GM18511 (cell line): ENCODE results near the gene TTBK1.

Experiments used
- ATAC-seq: cut with Tn5 transposase; IDR thresholded peaks from one replicate; pipeline ENCODE4 v1.9.1; 2021; ENCODE audit warnings: mild to moderate bottlenecking, moderate library complexity; ENCODE audit not compliant: unreplicated experiment

The TTBK1 gene

DNA sequence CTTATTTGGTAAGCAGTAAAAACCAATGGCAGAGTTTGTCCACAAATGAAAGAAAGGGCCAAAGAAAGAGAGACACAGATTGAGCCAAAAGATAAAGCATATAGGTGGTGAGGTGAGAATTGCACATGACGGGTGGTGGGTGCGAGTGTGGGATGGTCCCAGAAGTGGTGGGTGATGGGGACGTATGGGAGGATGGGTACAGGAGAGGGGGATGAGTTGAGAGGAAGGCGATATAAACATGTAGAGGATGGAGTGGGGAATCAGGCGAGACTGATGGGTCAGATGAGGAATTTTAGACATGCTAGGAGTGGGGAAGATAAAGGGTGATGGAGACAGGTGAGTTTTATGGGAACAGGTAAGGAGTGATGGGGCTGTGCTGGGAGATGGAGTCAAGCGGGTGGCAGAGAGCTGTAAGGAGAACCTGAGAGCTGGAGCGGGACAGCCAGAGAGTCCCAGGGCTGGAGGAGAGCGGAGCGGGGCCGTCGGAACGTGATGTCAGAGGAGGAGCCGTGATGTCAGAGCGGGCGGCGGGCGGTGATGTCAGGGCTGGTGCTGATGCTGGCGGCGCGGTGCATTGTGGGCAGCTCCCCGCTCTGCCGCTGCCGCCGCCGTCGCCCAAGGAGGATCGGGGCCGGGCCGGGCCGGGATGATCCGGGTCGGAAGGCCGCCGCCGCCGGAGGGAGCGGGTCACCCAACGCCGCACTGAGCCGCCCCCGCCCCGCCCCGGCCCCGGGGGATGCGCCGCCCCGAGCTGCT, at the start of gene TTBK1:
TTBK1 (plus strand) TSS at position 574 of the 756 bp plus-strand sequence. CDS start 3,180 bp downstream, outside the sequence.
- no peak for ATAC-seq

DNA sequence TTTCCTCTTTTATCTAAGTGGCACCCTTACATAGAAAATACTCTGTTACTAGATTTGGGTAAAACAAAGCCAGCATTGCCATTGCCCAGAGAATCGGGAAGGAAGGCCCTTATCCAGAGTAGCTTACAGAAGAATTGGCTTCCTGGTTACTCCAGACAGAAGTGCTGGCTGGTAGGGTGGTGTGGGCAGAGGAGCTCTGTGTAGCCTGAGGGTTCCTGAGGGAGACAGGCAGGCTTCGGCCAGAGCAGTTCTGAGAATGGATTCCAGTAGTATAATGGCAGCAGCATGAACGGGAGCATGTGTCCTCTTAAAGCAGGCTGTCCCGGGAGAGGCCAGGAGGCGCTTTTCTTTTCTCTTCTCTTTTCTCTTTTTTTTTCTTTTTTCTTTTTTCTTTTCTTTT, 49.4 kb upstream of the TTBK1 start:
- ATAC-seq: no peak

DNA sequence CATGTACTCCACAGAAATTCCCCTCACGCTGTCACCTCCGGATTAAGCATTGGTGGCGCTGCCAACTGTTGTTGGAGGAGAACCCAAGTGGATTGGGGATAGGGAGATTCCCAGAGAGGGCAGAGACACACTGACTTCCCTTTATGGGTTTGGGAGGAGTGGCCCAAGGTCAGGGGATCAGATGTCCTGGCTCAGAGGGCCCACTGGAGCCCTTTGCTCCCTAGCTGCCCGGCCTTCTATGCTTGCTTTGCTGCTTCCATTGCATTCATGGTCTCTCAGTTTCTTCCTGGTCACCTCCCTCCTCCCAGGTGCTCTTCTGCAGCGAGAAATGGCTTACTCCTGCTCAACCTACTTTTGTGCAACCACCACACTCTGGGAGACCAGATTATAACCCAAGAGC, 46.9 kb upstream of the TTBK1 start:
- no peak for ATAC-seq

DNA sequence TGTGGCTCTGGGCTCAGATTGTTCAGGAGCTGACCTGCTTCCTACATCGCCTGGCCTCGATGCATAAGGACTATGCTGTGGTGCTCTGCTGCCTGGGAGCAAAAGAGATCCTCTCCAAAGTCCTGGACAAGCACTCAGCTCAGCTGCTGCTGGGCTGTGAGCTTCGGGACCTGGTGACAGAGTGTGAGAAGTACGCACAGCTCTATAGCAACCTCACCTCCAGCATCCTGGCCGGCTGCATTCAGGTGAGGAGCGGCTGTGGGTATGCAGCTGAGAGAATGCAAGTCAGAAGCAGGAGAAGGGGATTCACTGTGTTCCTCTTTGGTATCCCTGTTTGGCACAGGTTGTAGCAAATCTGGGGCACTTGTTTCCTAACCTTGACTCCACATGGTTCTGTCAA, 43.4 kb upstream of the TTBK1 start:
- no peak for ATAC-seq

DNA sequence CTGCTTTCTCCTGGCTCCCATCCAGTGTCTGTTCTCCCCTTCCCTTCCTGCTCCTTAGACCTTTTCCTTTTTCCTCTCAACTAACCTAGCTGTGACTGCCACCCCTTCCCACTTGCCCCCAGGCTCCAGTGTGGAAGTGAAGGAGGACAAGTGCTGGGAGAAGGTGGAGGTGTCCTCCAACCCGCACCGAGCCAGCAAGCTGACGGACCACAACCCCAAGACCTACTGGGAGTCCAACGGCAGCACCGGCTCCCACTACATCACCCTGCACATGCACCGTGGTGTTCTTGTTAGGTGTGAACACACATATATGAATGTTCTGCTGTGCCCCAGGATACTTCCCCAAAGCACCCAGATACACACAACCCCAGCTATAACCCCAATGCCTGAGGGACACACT, 42.7 kb upstream of the TTBK1 start:
- no peak for ATAC-seq

DNA sequence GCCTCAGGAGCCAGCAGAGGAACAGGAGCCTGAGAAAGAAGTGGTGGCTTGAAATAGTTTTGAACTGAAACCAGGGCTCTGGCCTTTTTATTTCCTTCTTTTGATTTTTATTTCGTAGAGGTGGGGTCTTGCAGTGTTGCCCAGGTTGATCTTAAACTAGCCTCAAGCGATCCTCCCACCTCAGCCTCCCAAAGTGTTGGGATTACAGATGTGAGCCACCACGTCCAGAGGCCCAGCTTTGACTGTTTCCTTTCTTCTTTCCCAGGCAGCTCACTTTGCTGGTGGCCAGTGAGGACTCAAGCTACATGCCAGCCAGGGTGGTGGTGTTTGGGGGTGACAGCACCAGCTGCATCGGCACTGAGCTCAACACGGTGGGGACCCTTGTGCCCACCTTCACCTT, 40.8 kb upstream of the TTBK1 start:
- ATAC-seq: no peak

DNA sequence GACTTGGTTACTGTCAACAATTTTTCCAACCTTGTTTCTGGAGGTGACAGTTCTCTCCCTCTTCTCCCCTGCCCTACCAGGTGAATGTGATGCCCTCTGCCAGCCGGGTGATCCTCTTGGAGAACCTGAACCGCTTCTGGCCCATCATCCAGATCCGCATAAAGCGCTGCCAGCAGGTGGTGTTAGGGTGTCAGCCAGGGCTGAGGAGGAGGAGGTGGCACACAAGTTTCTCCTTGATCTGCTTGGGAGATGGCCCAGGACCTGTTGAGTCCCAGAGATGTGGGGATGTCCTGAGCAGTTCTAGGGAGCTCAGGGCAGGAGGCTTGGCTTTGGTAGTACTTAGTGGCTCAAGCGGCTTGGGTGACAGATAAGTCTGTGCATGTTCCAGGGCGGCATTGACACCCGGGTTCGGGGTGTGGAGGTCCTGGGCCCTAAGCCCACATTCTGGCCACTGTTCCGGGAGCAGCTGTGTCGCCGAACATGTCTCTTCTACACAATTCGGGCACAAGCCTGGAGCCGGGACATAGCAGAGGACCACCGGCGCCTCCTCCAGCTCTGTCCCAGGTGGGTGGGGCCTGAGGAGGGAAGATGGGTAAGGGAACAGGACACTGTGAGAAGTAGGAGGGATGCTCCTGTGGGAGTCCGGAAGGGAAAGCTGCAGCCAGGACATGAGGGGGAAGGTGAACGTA, 40.1 kb upstream of the TTBK1 start:
- ATAC-seq: no peak

DNA sequence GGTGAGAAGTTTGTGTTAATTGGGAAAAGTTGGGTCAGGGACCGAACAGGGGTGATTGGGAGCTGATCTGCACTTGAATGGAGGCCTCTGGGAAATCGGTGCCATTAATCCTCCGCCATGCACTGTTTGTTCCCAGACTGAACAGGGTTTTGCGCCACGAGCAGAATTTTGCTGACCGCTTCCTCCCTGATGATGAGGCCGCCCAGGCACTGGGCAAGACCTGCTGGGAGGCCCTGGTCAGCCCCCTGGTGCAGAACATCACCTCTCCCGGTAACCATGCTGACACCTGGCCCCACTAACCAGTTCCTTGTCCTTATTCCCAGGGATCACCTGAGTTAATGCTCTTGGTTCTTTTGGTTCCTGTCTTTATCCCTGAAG, 39.6 kb upstream of the TTBK1 start:
- no peak for ATAC-seq

DNA sequence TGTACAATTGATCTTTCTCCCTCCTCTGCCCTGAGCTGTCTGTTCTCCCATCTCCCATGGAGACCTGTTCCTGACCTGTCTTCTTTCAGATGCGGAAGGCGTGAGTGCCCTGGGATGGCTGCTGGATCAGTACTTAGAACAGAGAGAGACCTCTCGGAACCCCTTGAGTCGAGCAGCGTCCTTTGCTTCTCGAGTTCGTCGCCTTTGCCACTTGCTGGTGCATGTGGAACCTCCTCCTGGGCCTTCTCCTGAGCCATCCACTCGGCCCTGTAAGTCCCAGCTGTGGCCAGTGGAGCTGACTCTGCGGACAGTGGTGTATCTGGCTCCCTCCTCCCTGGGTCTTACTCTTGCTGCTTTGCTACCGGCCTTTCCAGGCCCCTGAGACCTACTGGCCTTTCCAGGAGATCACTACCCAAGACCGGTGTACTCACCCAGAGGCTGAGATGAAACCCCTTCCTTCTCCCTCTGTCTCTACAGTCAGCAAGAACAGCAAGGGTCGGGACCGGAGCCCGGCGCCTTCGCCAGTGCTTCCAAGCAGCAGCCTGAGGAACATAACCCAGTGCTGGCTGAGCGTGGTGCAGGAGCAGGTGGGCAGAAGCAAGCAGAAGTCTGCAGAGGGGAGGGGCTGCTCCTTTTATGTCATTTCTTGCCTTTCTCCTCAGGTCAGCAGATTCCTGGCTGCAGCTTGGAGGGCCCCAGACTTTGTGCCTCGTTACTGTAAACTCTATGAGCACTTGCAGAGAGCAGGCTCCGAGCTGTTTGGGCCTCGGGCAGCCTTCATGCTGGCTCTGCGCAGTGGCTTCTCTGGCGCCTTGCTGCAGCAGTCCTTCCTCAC, 38.8 kb upstream of the TTBK1 start:
- ATAC-seq: no peak

DNA sequence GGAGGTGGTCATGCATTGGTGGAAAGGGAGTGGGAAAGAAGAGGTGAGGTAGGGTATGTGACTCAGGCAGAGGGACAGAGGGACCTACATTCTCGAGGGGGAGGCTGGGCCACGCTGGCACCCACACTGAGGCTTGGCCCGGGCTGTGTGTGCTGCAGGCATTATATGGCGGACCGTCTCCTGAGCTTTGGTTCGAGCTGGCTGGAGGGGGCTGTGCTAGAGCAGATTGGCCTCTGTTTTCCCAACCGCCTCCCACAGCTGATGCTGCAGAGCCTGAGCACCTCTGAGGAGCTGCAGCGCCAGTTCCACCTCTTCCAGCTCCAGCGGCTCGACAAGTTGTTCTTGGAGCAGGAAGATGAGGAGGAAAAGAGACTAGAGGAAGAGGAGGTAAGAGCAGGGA, 37.4 kb upstream of the TTBK1 start:
- no peak for ATAC-seq

DNA sequence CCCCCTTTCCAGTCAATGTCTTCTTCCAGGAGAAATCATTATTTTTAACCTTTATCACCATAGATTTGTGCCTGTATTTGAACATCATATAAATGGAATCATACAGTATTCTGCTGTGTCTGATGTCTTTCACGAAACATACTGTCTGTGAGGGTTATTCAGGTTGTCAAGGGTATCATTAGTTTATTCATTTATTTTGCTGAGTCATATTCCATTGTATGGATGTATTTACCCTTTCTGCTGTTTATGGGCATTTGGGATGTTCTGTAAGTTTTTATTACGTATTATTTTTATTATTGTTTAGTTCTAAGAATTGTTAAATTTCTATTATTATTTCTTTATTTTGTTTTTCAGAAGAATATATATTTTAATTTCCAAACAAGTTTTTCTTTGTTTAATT, 36.0 kb upstream of the TTBK1 start:
- no peak for ATAC-seq

DNA sequence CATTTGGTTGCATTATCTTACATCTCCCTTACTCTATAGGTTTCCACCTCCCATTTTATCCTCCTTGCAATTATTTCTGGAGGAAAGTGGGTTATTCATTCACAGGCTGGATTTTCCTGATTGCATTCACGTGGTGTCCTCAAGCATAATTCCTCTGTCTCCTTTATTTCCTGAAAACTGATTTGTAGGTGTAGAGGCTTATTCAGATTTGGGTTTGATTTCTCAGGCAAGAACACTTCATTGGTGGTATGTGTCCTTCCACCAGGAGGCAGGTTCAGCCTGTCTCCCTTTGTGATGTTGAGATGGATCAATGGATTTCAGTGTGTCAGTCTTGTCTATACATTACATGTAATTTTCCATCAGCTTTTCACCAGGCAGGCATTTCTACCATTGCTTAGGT, 31.3 kb upstream of the TTBK1 start:
- no peak for ATAC-seq

DNA sequence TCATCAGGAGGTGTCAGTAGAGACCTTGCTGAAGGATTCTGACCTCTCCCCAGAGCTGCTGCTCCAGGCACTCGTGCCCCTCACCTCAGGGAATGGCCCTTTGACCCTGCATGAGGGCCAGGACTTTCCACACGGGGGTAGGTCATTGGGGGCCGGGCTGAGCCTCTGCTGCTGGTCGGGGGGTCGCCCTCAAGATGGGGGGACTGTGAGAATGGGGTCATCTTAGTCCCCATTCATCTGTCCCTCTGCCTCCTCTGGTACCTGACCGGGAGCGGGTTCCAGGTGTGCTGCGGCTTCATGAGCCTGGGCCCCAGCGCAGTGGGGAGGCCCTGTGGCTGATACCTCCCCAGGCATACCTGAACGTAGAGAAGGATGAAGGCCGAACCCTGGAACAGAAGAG, 29.9 kb upstream of the TTBK1 start:
- ATAC-seq: no peak

DNA sequence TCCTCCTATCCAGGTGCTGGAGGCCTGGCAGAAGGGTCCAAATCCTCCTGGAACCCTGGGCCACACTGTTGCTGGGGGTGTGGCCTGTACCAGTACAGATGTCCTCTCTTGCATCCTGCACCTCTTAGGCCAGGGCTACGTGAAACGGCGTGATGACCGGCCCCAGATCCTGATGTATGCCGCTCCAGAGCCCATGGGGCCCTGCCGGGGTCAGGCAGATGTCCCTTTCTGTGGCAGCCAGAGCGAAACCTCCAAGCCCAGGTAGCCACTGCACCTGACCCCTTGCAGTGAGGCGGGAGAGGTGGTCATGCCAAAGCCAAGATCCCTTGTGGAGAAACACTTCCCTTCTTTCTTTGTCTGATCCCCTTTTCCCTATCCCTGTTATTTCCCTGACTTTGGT, 28.2 kb upstream of the TTBK1 start:
- ATAC-seq: no peak

DNA sequence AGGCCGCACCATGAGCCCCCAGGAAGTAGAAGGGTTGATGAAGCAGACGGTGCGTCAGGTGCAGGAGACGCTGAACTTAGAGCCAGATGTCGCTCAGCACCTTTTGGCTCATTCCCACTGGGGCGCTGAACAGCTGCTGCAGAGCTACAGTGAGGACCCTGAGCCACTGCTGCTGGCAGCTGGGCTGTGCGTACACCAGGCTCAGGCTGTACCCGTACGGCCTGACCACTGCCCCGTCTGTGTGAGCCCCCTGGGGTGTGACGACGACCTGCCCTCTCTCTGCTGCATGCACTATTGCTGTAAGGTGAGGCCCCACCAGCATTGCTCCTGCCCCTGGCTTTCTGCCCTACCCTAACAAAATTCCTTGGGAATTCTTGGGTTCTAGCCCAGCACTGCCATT, 27.1 kb upstream of the TTBK1 start:
- no peak for ATAC-seq

DNA sequence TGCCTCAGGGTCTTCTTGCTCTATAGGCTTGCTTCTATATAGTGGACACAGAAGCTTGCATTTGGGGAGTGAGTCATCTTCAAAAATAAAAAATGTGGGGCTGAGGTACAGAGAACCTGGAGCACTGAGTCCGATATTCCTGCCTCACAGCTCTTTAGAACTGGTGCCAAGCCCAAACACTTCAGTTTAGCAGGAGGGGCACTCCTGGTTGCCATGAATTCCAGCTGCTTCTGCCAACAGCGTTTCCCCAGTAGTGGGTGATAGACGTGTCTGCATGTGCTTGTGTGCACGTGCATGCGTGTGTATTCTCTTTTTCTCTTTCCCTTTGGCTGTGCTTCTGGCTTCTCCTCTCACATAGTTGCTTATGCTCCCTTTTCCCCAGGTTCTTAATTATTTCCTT, 25.9 kb upstream of the TTBK1 start:
- ATAC-seq: no peak

DNA sequence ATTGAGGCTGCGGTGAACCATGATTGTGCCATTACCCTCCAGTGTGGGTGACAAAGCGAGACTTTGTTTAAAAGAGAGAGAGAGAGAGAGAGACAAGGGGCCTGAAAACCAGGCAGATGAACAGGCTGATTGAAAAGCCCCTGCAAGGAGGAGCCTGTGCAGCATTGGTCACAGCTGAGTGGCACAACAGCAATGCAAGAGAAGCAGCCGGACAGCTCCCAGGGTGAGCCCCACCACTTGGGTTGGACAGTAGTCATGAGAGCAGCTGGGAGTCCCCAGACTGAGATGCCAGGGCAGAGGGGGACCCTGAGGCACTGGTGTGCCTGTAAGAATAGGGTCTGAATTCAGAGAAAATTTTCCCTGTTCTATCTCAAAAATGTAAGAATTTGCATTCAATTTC, 24.2 kb upstream of the TTBK1 start:
- no peak for ATAC-seq

DNA sequence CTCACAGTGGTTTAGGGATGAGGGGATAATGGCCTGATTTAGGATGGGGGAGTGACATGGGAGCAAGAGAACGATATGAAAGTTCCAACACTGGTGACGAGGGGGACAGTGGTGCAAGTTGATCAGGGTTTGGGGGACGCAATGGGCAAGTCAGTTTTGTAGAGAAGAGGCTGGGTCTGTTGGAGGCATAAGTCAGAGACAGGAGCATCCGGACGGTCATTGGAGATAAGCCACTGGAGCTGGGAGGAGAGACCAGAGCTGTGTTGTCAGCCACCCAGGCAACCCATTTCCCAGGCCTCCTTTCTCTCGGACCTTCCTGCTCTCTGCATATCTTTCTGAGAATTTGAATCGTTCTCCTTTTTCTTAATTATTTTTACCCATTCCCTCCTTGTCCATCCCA, 23.5 kb upstream of the TTBK1 start:
- no peak for ATAC-seq

DNA sequence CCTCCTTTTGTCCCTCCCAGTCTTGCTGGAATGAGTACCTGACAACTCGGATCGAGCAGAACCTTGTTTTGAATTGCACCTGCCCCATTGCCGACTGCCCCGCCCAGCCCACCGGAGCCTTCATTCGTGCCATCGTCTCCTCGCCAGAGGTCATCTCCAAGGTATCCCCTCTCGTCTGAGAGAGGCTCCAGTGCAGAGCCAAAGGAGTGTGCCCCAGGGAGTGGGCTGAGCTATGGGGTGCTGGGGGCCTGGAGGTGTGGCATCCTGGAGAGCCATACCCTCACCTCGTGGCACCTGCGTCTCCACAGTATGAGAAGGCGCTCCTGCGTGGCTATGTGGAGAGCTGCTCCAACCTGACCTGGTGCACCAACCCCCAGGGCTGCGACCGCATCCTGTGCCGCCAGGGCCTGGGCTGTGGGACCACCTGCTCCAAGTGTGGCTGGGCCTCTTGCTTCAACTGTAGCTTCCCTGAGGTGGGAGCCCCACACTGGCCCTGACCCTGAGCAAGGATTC, 22.8 kb upstream of the TTBK1 start:
- ATAC-seq: no peak

DNA sequence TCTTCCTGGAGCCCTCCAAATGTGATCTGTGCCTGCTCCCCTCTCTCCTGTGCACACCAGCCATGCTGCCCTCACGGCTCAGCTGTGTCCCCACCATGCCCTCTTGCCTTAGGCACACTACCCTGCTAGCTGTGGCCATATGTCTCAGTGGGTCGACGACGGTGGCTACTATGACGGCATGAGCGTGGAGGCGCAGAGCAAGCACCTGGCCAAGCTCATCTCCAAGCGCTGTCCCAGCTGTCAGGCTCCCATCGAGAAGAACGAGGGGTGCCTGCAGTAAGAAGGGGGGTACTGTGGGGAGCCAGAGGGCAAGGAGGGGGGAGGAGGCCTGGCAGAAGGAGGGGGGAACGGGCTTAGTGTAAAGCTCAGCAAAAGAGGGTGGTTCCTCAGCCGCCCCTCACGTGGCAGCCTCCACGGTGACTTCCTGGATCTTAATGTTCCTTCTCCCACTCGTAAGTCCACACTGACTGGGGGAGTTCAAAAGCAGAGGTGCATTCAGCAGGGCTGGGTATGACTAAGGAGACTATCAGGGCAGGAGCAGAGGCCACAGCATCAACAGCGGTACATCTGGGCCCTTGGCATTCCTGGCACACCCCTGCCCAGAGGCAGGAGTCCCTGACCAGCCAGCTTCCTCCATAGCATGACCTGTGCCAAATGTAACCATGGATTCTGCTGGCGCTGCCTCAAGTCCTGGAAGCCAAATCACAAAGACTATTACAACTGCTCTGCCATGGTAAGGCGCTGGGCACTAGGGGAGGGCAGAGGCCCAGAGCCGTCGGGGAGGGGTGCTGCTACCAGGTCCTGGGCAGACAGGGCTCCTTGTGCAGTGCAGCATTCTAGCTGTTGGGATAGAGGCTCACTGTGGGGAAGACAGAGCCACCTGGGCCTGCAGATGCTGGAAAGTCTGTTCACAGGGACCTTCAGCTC, 22.0 kb upstream of the TTBK1 start:
- ATAC-seq: no peak
